Keratinocyte (primary cell): ENCODE measurements around the gene ENPP1. TPM values are rescaled to one million over a fixed set of nuclear protein-coding genes. Genes with fewer than 3 reads are reported as not detected.

ENCODE experiments used
- DNase-seq: peaks from one replicate; pipeline ENCODE4 v3.0.0-alpha.2; 2011; ENCODE audit warnings: low read depth, missing footprints, low spot score
- FAIRE-seq: peaks from 2 replicates; lab custom pipeline; 2011; peaks lifted over from hg19 to GRCh38; lab: Jason Lieb, UNC
- H2AFZ ChIP-seq: 2 replicates; pipeline ENCODE4 v1.6.0; 2012; ENCODE audit warnings: low read length, control low read depth, inconsistent platforms; ENCODE audit not compliant: control insufficient read depth
- H3K27ac ChIP-seq: 2 replicates; pipeline ENCODE4 v1.5.1; 2011; ENCODE audit warnings: low read length; ENCODE audit not compliant: control insufficient read depth, insufficient read depth
- H3K27me3 ChIP-seq: 3 replicates; pipeline ENCODE4 v1.6.0; 2011; ENCODE audit warnings: low read length; ENCODE audit not compliant: control insufficient read depth, insufficient read depth; ENCODE audit errors: extremely low read depth
- H3K36me3 ChIP-seq, 2 experiments: 2 replicates in 1 of 2; 3 replicates in 1 of 2; pipeline ENCODE4 v1.5.1; 2011; ENCODE audit warnings: low read length in 2 of 2, mild to moderate bottlenecking in 1 of 2; ENCODE audit not compliant: control insufficient read depth in 2 of 2, insufficient read depth in 2 of 2; ENCODE audit errors: extremely low read depth in 1 of 2
- H3K4me1 ChIP-seq: 3 replicates; pipeline ENCODE4 v1.5.1; 2011; ENCODE audit warnings: low read length; ENCODE audit not compliant: control insufficient read depth, insufficient read depth; ENCODE audit errors: extremely low read depth
- H3K4me2 ChIP-seq: 3 replicates; pipeline ENCODE4 v1.6.0; 2011; ENCODE audit warnings: low read depth, low read length; ENCODE audit not compliant: control insufficient read depth, insufficient read depth; ENCODE audit errors: extremely low read depth
- H3K4me3 ChIP-seq, 3 experiments: fragments of 200-600 bp in 1 of 3; sonication (generic) in 1 of 3; 2 replicates in 2 of 3; 3 replicates in 1 of 3; pipeline ENCODE4 v1.5.1; 2011 to 2016; ENCODE audit warnings: low read length in 3 of 3, mild to moderate bottlenecking in 3 of 3, control low read depth in 2 of 3, inconsistent platforms in 1 of 3, low read depth in 1 of 3, mixed read lengths in 1 of 3, mixed run types in 1 of 3, moderate library complexity in 1 of 3; ENCODE audit not compliant: control insufficient read depth in 2 of 3, insufficient read depth in 2 of 3; ENCODE audit errors: extremely low read depth in 1 of 3
- H3K79me2 ChIP-seq: 2 replicates; pipeline ENCODE4 v1.6.0; 2012; ENCODE audit warnings: low read length; ENCODE audit not compliant: control insufficient read depth, insufficient read depth
- H3K9ac ChIP-seq: 3 replicates; pipeline ENCODE4 v1.6.0; 2011; ENCODE audit warnings: low read length; ENCODE audit not compliant: control insufficient read depth, insufficient read depth; ENCODE audit errors: extremely low read depth
- H3K9me1 ChIP-seq: 3 replicates; pipeline ENCODE4 v1.6.0; 2011; ENCODE audit warnings: low read length; ENCODE audit not compliant: control insufficient read depth, insufficient read depth; ENCODE audit errors: extremely low read depth
- H3K9me3 ChIP-seq: 2 replicates; pipeline ENCODE4 v1.5.1; 2012; ENCODE audit warnings: low read depth, low read length; ENCODE audit not compliant: control insufficient read depth
- H4K20me1 ChIP-seq: 3 replicates; pipeline ENCODE4 v1.6.0; 2011; ENCODE audit warnings: low read length; ENCODE audit not compliant: control insufficient read depth, insufficient read depth; ENCODE audit errors: extremely low read depth
- EZH2 ChIP-seq: IDR thresholded peaks from one replicate; pipeline ENCODE4 v1.6.1; 2012; ENCODE audit warnings: inconsistent platforms, mild to moderate bottlenecking, low read length, moderate library complexity
- dilution Hi-C: fragments of 300-500 bp; cut with MboI; formaldehyde crosslinking; loops from one replicate; pipeline ENCODE4 v1.7.0; 2020; ENCODE audit warnings: low sequenced_read_pairs; ENCODE audit not compliant: extremely low pct_ligation_motif_present
- polyA plus RNA-seq, 5 experiments: library from polyadenylated mRNA; depleted of rRNA in 3 of 5; stranded (reverse) in 3 of 5; stranded (forward) in 1 of 5; unstranded in 1 of 5; fragments of >200 nt; gene quantifications; 1 replicate in 1 of 5; 2 replicates in 3 of 5; 3 replicates in 1 of 5; pipeline versions ENCODE4 v1.2.1 to v1.2.3, GENCODE V29; 2011 to 2012; ENCODE audit warnings: missing spikeins in 2 of 5, low read depth in 1 of 5, low replicate concordance in 1 of 5
- TF ChIP-seq, protein P1 (sequence below), 3 experiments: IDR thresholded peaks in 1 of 3; conservative IDR thresholded peaks in 1 of 3; optimal IDR thresholded peaks in 1 of 3; 2 replicates in 2 of 3; 3 replicates in 1 of 3; pipeline versions ENCODE3 to v1.5.1; 2011; ENCODE audit warnings: low read length in 3 of 3, mild to moderate bottlenecking in 3 of 3, moderate library complexity in 2 of 3, control low read depth in 1 of 3, inconsistent platforms in 1 of 3; ENCODE audit not compliant: insufficient read depth in 2 of 3; ENCODE audit errors: extremely low read depth in 1 of 3

The ENPP1 gene
- polyA plus RNA-seq, 1 donor (not counting 4 experiments of a cell fraction or from before 2014, with no cell fraction given): 0.34 TPM

DNA sequence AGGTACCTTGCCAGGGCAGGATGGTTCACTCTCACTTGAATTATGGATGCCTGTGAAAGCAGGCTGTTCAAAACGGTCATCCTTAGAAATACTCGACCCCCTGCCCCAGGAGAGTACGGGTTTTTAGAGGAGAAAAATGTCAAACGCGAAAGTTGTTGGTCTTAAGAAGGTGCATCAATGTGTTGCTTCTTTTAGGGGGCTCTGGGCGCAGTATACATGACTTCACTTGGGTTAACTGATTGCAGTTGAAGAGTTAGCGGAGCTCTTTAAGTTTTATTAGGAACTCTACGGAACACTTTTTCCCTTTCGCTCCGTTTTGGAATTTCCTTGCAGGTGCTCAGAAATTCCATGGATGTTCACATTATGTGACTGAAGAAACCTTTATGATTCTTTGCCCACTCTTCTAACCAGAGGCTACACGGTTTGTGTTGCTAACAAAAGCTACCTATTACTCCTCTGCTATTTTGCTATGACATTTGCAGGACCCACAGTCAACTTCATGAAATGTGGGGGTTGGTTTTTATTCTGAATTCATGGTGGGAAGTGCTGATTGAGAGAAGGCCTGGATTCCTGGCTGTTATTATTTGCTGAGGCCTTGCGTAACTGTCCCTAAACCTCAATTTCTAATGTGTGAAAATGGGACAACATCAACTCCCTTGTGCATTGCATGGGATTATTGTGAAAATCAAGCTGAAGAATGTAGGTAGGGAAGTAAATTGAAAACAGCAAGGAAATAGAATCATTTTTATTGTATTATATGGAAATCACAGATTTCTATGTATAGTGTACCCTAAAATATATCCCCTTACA lies 845 bp downstream of the ENPP1 start:
- peak overlapping the region; percentile 15 for H2AFZ ChIP-seq
- no peak overlapping the region for H3K27ac ChIP-seq
- H3K36me3 ChIP-seq: no peaks in the 10 kb centered on the region
- H4K20me1 ChIP-seq: no peaks in the 10 kb centered on the region
- no peaks in the 10 kb centered on the region for H3K9me3 ChIP-seq
- no peaks in the 10 kb centered on the region for H3K79me2 ChIP-seq
- no peak overlapping the region for H3K9ac ChIP-seq
- peak; percentile 41 for TF ChIP-seq EZH2
- TF ChIP-seq, protein P1, sequence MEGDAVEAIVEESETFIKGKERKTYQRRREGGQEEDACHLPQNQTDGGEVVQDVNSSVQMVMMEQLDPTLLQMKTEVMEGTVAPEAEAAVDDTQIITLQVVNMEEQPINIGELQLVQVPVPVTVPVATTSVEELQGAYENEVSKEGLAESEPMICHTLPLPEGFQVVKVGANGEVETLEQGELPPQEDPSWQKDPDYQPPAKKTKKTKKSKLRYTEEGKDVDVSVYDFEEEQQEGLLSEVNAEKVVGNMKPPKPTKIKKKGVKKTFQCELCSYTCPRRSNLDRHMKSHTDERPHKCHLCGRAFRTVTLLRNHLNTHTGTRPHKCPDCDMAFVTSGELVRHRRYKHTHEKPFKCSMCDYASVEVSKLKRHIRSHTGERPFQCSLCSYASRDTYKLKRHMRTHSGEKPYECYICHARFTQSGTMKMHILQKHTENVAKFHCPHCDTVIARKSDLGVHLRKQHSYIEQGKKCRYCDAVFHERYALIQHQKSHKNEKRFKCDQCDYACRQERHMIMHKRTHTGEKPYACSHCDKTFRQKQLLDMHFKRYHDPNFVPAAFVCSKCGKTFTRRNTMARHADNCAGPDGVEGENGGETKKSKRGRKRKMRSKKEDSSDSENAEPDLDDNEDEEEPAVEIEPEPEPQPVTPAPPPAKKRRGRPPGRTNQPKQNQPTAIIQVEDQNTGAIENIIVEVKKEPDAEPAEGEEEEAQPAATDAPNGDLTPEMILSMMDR (optimal IDR thresholded peaks at IDR 0.05 in 1 of 3, IDR thresholded peaks at IDR 0.05 in 1 of 3, conservative IDR thresholded peaks at IDR 0.05 in 1 of 3; ENCODE audit: extremely low read depth in 1 of 3, insufficient read depth in 2 of 3, low read length in 3 of 3): no peak
- H3K4me3 ChIP-seq: peak overlapping the region; percentile 41 to 68 (median 52)
- dilution Hi-C loops: no loop called here
- no peak for DNase-seq
- FAIRE-seq: no peak
- peaks cover 29% of the 10 kb centered on the region for H3K27me3 ChIP-seq
- H3K9me1 ChIP-seq: no peaks in the 10 kb centered on the region
- peak overlapping the region; percentile 77 for H3K4me2 ChIP-seq
- peaks cover 8% of the 10 kb centered on the region for H3K4me1 ChIP-seq

- H3K9ac ChIP-seq: no peak overlapping the region
- no peak overlapping the region for H3K4me3 ChIP-seq
- FAIRE-seq (no peak), DNase-seq (no peak)
- H3K27me3 ChIP-seq: peaks cover 21% of the 10 kb centered on the region
- TF ChIP-seq, protein P1 (optimal IDR thresholded peaks at IDR 0.05 in 1 of 3, IDR thresholded peaks at IDR 0.05 in 1 of 3, conservative IDR thresholded peaks at IDR 0.05 in 1 of 3; ENCODE audit: extremely low read depth in 1 of 3, insufficient read depth in 2 of 3, low read length in 3 of 3): no peak
- no peak for TF ChIP-seq EZH2
- no peak overlapping the region for H3K27ac ChIP-seq
- H4K20me1 ChIP-seq: no peaks in the 10 kb centered on the region
- no peaks in the 10 kb centered on the region for H3K79me2 ChIP-seq
- H3K4me1 ChIP-seq: peaks cover 8% of the 10 kb centered on the region
- H2AFZ ChIP-seq: no peak overlapping the region
- H3K4me2 ChIP-seq: no peak overlapping the region
- no peaks in the 10 kb centered on the region for H3K9me1 ChIP-seq
- dilution Hi-C loops: no loop called here
- H3K36me3 ChIP-seq: no peaks in the 10 kb centered on the region
- no peaks in the 10 kb centered on the region for H3K9me3 ChIP-seq
These were observed 3.7 kb downstream of the ENPP1 start for GRCh38 chr6:131811500-131811899.
